ENCODE measurements around the gene ABHD2.

DNA sequence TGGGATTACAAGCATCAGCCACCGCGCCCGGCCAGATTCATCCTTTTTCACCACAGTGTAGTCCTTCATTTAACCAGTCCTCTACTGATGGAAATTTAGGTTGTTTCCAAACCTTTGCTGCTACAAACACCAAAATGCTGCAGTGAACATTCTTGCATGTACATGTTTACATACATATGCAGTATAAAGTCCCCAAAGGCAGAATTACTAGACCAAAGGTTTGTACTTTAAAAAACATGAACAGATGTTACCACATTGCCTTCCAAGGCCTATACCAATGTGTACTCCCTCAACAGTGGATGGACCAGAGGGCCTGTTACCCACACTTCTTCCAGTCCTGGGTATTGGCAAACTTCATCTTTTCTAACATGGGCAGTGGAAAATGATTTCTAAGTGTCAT lies 82.1 kb downstream of the ABHD2 start:
- no peak for TF ChIP-seq POLR2A (IDR thresholded peaks at IDR 0.05)
- TF ChIP-seq, protein P1, sequence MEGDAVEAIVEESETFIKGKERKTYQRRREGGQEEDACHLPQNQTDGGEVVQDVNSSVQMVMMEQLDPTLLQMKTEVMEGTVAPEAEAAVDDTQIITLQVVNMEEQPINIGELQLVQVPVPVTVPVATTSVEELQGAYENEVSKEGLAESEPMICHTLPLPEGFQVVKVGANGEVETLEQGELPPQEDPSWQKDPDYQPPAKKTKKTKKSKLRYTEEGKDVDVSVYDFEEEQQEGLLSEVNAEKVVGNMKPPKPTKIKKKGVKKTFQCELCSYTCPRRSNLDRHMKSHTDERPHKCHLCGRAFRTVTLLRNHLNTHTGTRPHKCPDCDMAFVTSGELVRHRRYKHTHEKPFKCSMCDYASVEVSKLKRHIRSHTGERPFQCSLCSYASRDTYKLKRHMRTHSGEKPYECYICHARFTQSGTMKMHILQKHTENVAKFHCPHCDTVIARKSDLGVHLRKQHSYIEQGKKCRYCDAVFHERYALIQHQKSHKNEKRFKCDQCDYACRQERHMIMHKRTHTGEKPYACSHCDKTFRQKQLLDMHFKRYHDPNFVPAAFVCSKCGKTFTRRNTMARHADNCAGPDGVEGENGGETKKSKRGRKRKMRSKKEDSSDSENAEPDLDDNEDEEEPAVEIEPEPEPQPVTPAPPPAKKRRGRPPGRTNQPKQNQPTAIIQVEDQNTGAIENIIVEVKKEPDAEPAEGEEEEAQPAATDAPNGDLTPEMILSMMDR (IDR thresholded peaks at IDR 0.05): no peak

Measured in ovary (tissue), 3 donors.